ENCODE data around the gene CDC16.

Gene CDC16

DNA sequence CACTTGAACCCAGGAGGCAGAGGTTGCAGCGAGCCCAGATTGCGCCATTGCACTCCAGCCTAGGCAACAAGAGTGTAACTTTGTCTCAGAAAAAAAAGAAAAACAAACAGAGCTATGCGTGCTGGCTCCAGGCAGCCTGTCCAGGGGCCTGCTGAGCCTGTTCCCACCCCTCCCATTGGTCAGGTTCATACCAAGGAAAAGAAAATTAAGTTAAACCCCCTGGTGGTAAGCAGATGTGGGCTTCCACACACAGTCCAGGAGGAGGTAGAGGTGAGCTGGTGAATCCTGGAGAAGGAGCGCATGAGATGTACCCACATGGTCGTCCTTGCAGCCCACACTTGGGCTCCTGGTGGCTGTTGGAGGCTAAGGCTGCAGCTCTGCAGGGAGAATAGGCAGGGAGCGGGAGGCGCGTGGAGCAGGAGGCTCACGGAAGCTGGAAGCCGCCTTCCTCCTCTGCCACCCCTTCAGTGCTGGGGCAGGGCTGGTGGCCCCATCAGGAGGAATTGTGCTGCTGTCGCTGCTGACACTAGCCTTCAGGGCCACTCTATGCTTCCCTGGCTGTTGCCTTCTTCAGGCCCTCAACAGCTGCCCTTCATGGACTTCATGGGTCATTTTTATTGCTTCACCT is 69.1 kb downstream of the CDC16 start:
- DNase-seq, result no peak

DNA sequence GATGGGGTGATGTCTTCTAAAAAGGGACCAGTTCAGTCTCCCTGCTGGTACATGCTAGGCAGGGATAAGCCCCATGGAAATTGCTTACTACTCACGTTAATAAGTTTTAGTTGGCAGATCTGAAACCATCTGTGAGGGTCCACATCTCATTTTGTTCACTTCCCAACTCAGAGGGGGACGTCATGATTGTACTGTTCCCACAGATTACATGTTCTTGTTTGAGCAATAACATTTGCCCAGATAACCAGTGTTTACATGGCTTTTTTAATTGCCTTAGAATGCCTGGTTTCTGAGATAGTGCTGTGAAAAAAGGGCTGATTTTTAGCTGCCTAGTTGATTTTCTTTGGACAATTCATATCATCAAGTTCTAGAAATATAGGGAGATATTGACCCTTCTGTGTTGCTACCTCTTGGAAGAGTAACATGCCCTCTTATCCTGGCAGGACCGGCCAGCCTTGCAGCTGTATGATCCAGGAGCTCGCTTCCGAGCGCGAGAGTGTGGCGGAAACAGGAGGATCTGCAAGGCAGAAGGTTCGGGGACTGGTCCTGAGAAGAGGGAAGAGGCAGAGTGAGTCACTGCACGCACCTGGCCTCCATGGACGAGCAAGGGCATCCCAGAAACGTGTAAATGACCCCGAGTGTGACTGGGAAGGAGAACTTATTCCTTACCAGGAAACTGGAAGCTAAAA is 69.8 kb downstream of the CDC16 start:
- DNase-seq, result no peak

DNA sequence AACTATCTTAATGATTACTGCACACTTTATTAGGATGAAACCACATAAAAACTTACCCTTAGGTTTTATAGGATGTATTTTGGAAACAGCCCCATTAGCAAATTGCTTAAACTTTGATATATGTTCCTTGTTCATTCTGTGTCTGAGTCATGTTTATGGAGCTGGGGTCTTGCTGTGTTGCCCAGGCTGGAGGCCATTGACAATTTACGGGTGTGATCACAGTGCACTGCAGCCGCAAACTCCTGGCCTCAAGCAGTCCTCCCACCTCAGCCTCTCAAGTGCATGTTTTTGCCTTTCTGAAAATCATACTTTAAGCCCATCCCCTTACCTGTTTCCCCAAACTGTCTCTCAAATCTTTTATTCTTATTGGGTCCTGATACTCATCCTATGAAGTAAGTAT is 74.4 kb downstream of the CDC16 start:
- DNase-seq, result no peak

DNA sequence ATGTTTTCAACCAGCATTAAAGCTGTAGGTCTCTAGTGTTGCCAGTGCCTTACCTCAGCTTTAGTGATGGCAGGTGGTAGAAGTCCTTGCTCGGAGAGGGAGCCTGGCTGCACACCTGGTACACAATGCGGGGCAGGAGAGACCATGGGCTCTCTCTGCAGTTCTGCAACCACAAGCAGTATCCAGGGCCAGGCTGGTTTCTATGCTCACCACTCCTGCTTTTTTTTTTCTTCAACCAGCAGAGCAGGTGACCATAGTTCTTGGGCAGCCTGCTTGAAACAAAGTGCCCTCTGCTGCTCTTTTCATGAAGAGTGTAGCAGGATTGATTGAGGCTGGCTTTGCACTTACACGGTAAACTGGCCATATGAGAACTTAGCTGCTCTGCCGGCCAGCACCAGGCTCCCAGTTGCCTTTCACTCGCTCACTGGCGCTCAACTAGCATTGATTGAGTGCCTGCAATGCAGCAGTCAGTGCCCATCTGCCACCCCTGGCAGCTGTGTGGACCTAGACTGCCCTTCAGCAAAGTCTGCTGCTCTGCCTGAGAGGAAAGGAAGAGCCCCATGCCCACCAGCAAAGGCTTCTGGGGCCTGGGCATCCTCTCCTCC is 75.2 kb downstream of the CDC16 start:
- DNase-seq, result no peak

DNA sequence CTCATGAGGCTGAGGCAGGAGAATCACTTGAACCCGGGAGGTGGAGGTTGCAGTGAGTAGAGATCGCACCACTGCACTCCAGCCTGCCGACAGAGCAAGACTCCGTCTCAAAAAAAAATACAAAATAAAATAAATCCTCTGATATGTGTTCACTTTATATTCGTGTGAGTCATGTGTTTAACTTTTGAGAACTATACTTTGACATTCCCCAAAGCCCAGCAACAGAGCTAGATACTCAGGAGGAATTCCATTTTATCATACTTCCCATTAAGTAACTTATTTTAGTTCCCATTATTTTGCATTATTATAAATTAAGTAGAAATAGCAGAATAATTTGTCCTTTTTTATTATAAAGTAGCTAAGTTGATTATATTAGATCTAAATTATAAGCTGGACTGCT is 76.3 kb downstream of the CDC16 start:
- DNase-seq, result no peak

DNA sequence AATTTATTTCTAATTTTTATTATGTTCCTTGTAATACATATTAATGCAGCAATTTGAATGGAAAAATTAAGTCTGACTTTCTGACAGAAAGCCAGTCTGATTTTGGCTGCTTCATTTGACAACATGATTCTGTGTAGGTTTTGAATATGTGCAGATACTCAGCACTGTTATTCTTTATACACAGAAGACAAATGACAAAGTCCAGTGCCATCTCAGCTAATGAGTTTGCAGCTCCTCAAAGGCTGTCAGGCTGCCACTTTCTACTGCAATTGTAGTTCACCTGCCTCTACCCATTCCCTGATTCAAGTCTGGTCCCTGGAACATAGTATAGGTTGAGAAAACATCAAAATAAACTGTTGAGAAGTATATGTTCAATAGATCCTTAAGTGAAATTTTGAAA is 76.7 kb downstream of the CDC16 start:
- DNase-seq, result no peak

DNA sequence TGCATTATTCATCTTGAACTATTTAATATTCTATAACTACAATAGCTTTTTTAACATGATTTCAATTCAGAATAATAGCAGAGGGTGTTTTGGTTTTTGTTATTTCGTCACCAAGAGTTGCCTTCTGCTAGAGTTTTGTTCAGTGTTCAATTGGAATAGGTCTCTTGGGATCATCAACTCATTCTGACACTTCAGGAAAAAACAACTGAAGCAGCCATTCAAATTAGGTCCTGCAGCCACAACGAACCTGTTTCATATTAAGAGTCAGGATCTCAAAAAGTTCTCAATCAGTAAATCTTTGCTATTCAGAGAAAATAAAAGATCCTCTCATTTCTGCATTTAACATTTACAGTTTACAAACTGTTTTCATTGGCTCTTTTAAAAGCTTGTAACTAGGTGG is 77.2 kb downstream of the CDC16 start:
- no peak for DNase-seq

DNA sequence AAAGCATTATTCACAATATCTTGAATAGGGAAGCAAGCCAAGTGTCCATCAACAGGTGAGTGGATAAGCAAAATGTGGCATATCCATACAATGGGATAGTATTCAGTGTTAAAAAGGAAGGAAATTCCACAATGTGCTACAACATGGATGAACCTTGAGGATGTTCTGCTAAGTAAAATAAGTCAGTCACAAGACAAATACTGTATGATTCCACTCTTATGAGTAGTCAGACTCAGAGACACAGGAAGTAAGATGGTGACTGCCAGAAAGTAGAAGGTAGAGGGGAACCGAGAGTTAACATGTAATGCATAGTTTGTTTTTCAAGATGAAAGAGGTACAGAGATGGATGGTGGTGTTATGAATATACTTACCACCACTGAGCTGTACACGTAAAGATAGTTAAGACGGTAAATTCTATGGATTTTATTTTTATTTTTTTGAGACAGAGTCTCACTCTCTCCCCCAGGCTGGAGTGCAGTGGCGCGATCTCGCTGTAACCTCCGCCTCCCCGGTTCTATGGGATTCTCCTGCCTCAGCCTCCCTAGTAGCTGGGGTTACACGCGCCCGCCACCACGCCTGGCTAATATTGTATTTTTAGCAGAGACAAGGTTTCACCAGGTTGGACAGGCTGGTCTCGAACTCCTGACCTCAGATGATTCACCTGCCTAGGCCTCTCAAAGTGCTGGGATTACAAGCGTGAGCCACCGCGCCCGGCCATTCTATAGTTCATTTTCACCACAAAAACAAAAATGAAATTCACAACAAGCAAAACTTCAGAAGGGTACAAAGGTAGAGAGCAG is 78.6 kb downstream of the CDC16 start:
- DNase-seq, result peak in 1 of 5 donors; percentile 38

DNA sequence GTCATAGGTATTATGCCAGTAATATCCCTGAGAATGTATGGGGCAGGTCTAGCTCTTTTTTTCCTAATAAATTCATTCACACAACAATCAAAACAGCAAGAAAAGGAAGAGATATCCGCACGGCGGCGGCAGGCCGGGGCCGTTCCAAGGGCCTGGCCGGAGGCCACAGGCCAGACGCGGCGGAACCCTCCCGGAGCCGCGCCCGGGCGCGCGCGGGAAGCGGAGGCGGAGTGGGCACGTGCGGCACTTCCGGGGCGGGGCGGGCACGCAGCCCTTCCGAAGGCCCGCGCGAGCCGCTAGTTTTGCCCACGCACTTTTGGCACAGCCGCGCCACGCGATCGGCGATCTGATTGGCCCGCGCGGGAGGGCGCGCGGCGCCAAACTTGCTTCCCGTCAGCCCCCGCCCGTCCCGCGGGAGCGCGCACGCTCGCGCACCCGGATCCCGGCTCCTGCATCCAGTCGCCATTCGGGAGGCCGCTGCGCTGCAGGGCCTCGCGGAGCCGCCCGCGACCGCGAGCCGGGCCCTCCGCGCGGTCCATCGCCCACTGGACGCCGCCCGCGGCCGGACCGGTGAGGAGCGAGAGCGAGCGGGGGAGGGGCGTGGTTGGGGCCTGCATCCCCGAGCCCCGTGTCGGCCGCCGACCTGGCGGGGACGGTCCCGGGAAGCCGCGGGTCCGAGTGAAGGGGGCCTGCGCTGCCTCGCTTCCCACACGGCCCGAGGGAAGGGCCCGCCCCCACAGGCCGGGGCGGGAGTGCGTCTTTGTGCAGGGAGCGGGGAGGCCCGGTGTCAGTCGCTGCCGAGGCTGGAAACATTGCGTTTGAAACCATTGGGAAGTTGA is 79.6 kb downstream of the CDC16 start, which contains the start of gene CHAMP1:
Gene CHAMP1, plus strand, starts transcription at position 430 of the 839 bp plus-strand sequence. CDS start 9,340 bp downstream, outside the sequence.
- peak; percentile 79 to 96 (median 81) for DNase-seq

DNA sequence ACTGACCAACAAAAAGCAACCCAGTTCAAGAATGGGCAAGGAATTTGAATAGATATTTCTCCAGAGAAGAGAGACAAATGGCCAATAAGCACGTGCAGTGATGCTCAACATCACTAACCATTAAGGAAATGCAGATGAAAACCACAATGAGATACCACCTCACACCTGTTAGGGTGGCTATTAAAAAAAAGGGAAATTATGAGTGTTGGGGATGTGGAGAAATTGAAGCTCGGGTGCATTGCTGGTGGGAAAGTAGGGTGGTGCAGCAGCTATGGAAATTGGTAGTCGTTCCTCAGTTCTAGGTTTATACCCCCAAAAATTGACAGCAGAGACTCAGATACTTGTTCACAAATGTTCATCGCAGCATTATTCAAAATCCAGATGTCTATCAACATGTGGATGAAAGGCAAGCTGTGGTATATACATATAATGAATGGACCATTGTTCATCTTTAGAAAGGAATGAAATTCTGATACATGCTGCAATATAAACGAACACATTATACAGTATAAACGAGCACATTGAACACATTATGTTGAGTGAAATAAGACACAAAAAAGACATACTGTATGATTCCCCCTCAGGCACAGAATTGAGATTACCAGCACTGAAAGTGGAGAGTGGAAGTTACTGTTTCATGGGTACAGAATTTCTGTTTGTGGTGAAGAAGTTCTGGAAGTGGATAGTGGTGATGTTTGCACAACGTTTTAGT is 80.5 kb downstream of the CDC16 start:
- DNase-seq, result peak in 1 of 5 donors; percentile 12

DNA sequence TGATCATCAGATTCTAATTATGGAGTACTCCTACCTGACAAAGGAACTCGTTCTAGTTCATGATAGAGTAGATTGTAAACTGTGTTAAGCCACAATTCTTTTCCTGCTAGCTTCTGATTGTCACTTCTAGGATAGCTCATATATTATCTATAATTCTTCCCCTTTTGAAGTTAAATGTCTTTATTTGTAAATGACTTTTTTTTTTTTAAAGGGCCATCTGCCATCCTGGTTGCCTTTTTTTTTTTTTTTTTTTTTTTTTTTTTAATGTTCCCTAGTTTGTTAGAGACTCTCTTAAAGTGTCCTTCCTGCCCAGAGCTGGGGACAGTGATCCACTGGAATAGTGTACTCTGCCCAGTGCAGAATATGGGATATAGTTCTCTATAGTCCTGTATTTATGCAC is 83.9 kb downstream of the CDC16 start:
- DNase-seq, result no peak

DNA sequence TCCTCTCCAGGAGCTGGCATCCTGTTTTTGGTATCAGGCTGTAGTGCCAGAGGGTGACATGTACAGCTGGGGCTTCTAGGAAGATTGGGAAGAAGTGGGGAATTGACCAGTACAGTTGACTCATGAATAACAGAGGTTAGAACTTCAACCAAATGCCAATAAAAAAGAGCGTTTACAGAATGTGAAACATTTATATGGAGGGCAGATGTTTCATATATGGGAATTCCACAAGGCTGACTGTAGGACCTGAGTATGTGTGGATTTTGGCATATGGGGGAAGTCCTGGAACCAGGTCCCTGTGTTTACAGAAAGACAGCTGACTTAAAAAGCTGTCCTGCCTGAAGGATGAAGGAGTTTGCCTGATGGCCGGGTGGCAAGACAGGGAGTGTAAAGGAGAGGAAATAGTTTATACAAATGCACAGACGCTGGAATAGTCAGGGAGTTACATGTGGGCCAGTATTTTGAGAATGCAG is 84.8 kb downstream of the CDC16 start:
- DNase-seq, result no peak

DNA sequence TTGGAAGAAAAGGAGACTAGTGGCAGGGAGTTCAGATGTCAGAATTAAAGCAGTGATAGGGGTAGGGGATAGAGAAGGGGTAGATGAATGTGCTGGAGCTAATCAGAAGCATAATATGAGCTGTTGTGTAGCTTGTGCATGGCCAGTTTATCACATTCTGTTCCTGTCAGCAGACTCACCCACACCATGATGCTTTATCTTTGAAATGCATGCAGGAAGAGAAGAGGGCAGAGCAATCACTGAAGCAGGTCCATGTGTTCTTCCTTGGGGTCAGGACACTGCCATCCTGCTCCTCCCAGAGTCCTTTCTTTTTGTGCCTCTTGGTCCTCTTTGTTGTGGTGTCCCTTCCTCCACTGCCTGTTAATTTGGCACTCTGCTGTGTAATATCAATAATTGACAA is 85.4 kb downstream of the CDC16 start:
- no peak for DNase-seq

DNA sequence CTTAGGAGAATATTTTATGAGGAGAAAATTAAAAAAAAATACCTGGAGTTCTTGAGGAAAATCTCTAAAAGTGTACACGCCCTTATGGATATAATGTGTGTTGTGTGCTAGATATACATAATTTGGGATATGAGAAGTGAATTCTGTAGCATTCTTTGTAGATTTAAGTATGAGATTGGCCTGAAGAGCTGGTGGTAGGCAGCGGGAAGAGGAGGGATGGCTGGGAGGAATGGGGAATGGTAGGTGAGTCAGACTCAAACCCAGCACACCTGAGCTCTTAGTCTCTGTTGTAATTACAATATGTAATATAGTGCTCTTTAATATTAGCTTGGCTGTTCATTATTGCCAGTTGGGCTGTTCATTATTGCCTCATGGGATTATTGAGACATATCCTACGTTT is 86.6 kb downstream of the CDC16 start:
- no peak for DNase-seq
